Natural killer cell treated with Interleukin-12 subunit alpha and Interleukin-12 subunit beta and Interleukin-15 and Interleukin-18, amount 100 ng/mL, for 72 hours (primary cell): ENCODE data around the gene SLC39A11. TPM values are rescaled to one million over a fixed set of nuclear protein-coding genes. Genes with fewer than 3 reads are reported as not detected.
"Not testable (repeated sequence)": the region's sequence is repeated elsewhere in the genome, so short reads cannot be mapped to it uniquely, and the experiment has no call there.

ENCODE experiments used
- ATAC-seq, 2 donors: fragments of 150-1000 bp; cut with Tn5 transposase in 1 of 2; sonication (Bioruptor Pico), chemical (Tn5 transposase) in 1 of 2; 2 replicates each; pipeline ENCODE4 v1.10.0; 2021
- DNase-seq: peaks from one replicate; pipeline ENCODE4 v3.0.0; 2022; ENCODE audit warnings: low spot score
- H3K27ac Mint-ChIP-seq, 2 donors: 1 replicate in 1 of 2; 2 replicates in 1 of 2; pipeline ENCODE4 v1.8.0; 2022; ENCODE audit warnings: mixed read lengths in 2 of 2, mild to moderate bottlenecking in 1 of 2, moderate library complexity in 1 of 2
- H3K27me3 Mint-ChIP-seq, 2 donors: 1 replicate in 1 of 2; 2 replicates in 1 of 2; pipeline ENCODE4 v1.8.0; 2022; ENCODE audit warnings: mixed read lengths in 2 of 2
- H3K36me3 Mint-ChIP-seq: one replicate; pipeline ENCODE4 v1.8.0; 2022; ENCODE audit warnings: mixed read lengths
- H3K4me1 Mint-ChIP-seq, 2 donors: 1 replicate in 1 of 2; 2 replicates in 1 of 2; pipeline ENCODE4 v1.8.0; 2022; ENCODE audit warnings: low read depth in 2 of 2, mixed read lengths in 2 of 2, mild to moderate bottlenecking in 1 of 2
- H3K4me3 Mint-ChIP-seq: one replicate; pipeline ENCODE4 v1.8.0; 2022; ENCODE audit warnings: mixed read lengths
- H3K9me3 Mint-ChIP-seq: 2 replicates; pipeline ENCODE4 v1.8.0; 2022; ENCODE audit warnings: mixed read lengths
- total RNA-seq, 2 donors: library from RNA; stranded (reverse); gene quantifications; one replicate each; pipeline ENCODE4 v1.2.3, GENCODE V29; 2022

SLC39A11 gene
- total RNA-seq, 2 donors from 2014 or later, result 25.6 to 56.1 TPM

DNA sequence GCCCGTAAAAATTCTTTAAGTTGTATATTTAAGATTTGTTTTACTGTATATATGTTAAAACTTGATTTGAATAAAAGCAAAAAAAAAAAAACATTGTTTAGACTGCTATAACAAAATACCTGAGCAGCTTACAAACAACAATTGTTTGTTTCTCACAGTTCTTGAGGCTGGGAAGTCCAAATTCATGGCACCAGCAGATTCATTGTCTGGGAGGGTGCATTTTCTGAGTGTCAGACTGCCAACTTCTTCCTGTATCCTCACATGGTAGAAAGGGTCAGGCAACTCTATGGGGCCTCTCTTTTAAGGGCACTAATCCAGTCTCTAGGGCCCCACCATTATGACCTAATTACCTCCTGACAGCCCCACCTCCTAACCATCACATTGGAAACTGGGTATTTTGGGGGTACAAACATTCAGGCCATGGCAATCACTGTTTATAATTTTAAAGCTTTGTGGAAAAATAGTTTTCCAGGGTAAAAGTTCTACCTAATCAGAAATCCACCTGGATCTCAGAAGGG is 281.4 kb downstream of the SLC39A11 start:
- H3K27ac Mint-ChIP-seq, result no peak overlapping the region
- ATAC-seq (no peak), DNase-seq (no peak)
- H3K4me3 Mint-ChIP-seq, result no peak overlapping the region
- H3K4me1 Mint-ChIP-seq, result no peaks in the 10 kb centered on the region
- peaks cover 18% of the 10 kb centered on the region for H3K36me3 Mint-ChIP-seq
- H3K9me3 Mint-ChIP-seq, result peaks cover 8% of the 10 kb centered on the region
- H3K27me3 Mint-ChIP-seq, result no peaks in the 10 kb centered on the region

DNA sequence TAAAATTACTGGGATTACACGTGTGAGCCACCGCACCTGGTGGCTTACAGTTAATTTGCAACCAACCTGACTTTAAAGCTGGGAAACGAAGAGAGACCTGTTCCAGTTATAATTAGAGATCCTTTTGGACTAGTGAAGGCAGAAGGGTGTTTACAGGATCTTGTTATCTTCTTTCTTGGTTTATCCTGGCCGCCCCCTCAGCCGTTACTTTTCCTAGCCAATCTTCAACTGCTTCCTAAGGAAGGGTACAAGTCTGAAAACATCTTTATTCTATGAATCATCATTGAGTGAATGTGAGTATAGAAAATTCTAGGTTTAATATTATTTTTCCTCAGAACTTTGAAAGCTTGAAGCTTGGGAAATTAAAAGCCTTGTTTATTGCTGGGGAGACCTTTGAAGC is 286.5 kb downstream of the SLC39A11 start:
- Mint-ChIP-seq H3K27ac (no peak overlapping the region), H3K9me3 (peaks cover 3% of the 10 kb centered on the region), H3K4me1 (no peaks in the 10 kb centered on the region), H3K4me3 (no peak overlapping the region), H3K36me3 (peaks cover under 1% of the 10 kb centered on the region), H3K27me3 (no peaks in the 10 kb centered on the region)
- no peak for DNase-seq
- no peak for ATAC-seq

DNA sequence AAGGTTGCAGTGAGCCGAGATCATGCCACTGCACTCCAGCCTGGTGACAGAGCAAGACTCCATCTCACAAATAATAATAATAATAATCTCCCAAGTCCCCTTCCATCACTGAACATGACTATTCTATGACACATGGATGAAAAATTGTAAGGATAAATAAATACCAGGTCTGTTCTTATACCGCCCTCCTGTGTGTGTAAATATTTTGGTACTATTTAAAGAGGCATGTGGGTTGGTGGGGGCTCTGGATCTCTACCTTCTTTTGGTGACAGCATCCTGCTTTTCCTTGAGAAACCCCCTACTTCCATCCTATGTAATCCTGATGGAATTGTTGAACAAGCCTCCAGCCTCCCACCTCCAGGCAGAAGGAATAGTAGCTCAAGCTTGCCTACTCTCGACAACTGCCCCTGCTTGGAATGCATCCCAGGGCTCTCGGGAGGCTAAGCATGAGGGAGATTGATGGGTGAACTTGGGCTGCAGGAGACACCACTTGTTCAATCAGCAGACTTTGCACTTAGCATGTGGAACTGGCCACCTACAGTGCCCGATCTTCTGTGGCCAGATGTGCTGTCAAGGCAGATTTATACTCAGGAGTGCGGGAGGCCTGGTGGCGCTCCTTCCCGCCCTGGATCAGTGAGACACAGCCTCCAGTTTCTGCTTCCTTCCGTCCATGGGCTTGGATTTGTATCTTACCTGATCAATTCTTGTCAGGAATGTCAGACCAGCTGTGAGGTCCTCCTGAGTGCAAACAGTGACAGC is 287.4 kb downstream of the SLC39A11 start:
- H3K9me3 Mint-ChIP-seq, result peaks cover 9% of the 10 kb centered on the region
- no peak overlapping the region for H3K4me3 Mint-ChIP-seq
- peaks cover 8% of the 10 kb centered on the region for H3K36me3 Mint-ChIP-seq
- H3K27ac Mint-ChIP-seq, result no peak overlapping the region
- no peak for DNase-seq
- no peaks in the 10 kb centered on the region for H3K4me1 Mint-ChIP-seq
- no peaks in the 10 kb centered on the region for H3K27me3 Mint-ChIP-seq
- no peak for ATAC-seq

DNA sequence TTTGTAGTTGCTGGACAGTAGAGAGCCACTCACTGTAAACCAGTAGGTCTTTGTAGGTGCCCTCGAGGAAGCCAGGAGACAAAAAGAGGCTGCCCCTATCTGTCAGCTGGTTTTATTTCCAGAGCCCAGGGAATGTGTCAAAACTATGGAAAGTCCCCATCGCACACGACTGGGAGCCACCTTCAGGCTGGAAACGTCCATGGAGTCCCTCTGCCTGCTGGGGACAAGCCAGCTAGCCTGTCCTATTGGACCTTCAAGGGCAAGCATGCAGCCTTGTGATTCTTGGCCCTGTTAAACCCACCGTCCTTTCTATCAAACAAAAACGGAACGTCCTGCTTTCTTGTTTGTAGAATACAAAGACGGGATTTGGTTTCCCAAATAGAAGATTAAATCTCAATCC is 289.8 kb downstream of the SLC39A11 start:
- no peak overlapping the region for H3K4me3 Mint-ChIP-seq
- H3K9me3 Mint-ChIP-seq, result peaks cover 15% of the 10 kb centered on the region
- peaks cover 27% of the 10 kb centered on the region for H3K36me3 Mint-ChIP-seq
- no peak for DNase-seq
- no peaks in the 10 kb centered on the region for H3K4me1 Mint-ChIP-seq
- H3K27ac Mint-ChIP-seq, result no peak overlapping the region
- H3K27me3 Mint-ChIP-seq, result no peaks in the 10 kb centered on the region
- no peak for ATAC-seq

DNA sequence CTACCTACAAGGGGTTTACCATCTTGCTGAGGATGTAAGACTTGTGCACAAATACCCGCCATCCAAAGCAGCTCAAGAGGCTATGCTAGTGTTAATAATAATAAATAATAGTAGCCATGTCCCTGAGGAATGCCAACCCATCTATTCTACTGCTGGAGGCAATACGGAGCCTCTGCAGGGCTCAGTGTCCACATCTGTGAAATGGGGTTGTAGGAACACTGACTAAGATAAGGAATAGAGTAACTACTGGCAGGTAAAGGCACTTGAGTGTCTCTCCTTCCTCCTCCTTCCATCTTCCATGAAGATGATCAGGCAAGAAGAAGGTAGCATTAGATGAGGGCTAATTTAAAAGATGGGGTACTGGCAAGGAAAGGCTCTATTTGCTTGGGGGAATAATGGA is 295.3 kb downstream of the SLC39A11 start:
- H3K36me3 Mint-ChIP-seq, result peaks cover 43% of the 10 kb centered on the region
- H3K9me3 Mint-ChIP-seq, result peaks cover 20% of the 10 kb centered on the region
- no peak overlapping the region for H3K27ac Mint-ChIP-seq

DNA sequence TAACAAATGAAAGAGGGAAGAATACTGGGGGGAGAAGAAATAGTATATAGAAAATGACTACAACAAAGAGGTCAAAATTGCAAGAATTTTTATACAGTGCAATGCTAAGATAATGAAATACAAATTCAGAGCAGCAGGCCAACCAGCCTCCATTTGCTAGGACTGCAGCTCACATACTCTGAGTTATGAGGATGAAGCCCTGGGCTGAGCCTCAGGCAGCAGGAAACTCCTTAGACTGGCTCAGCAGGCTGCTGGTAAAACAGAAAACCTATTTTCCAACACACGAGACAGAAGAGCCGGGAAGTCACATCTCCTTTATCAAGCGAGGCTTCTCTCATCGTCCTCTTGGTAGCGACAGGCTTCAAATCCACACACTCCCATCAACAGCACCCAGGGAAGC is 296.5 kb downstream of the SLC39A11 start:
- Mint-ChIP-seq H3K27ac (no peak overlapping the region), H3K4me1 (no peaks in the 10 kb centered on the region), H3K27me3 (no peaks in the 10 kb centered on the region), H3K4me3 (no peak overlapping the region), H3K36me3 (peaks cover 47% of the 10 kb centered on the region), H3K9me3 (peaks cover 19% of the 10 kb centered on the region)
- DNase-seq (no peak), ATAC-seq (no peak)

More for the DNA sequence above, 295.3 kb downstream of the SLC39A11 start:
- ATAC-seq, result no peak
- Mint-ChIP-seq H3K27me3 (no peaks in the 10 kb centered on the region), H3K4me1 (no peaks in the 10 kb centered on the region), H3K4me3 (no peak overlapping the region)
- no peak for DNase-seq

DNA sequence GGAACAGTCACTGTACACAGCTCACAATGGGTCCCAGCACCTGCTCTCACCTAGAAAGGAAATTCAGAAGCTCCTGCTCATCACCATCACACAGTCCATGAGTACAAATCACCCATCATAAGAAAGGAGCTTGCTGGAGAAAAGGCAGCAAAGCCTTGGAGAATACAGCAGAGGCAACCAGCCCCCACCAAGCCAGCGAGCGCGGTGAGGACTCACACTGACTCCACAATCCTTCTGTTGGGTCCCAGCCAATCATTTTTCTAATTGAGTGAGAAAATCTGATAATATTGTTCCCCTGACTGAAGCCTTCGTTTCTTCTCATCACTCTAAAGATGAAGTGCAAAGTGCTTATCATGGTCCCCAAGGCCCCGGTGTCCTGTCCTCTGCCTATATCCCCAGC is 298.3 kb downstream of the SLC39A11 start:
- Mint-ChIP-seq H3K36me3 (peaks cover 32% of the 10 kb centered on the region), H3K9me3 (peaks cover 8% of the 10 kb centered on the region)

DNA sequence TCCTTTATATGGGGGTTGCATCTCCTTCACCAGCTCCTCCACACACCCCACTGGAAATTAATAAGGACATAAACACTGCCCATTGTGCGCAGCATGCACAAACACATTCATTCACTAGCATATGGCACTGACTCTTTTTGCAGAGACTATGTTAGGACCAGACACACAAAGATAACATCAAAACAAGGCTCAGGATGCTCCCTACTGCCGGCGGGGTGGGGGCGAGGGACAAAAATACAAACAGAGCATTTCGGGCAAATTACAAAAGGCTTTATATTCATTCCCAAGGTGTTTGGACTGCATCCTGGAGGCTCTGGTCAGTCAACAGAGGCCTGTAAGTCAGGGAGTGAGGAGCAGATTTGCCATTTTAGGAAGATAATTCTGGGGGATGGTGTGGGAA is 299.7 kb downstream of the SLC39A11 start:
- peaks cover 6% of the 10 kb centered on the region for H3K9me3 Mint-ChIP-seq
- no peak for ATAC-seq
- H3K36me3 Mint-ChIP-seq, result peaks cover 21% of the 10 kb centered on the region
- DNase-seq, result no peak
- H3K4me1 Mint-ChIP-seq, result no peaks in the 10 kb centered on the region
- H3K27me3 Mint-ChIP-seq, result no peaks in the 10 kb centered on the region
- H3K27ac Mint-ChIP-seq, result no peak overlapping the region
- no peak overlapping the region for H3K4me3 Mint-ChIP-seq

More for the DNA sequence above, 298.3 kb downstream of the SLC39A11 start:
- Mint-ChIP-seq H3K4me3 (no peak overlapping the region), H3K27me3 (no peaks in the 10 kb centered on the region), H3K4me1 (no peaks in the 10 kb centered on the region), H3K27ac (no peak overlapping the region)
- ATAC-seq (no peak), DNase-seq (no peak)

DNA sequence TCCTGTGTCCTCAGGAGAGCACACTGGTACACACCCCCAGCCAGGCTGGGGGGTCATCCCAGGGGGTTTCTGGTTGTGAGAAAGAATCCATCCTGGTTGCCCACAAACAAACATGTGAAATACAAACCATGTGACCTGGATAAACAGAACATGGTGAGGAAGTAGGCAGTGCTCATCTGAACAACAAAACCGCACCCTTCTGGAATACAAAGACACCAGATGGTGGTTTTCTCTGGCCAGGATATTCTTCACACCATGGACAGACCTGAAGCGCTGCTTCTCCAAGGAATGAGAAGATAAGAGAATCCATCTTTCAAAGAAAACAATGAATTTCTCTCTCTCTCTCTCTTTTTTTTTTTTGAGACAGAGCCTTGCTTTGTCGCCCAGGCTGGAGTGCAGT is 302.3 kb downstream of the SLC39A11 start:
- Mint-ChIP-seq H3K36me3 (peaks cover 19% of the 10 kb centered on the region), H3K27ac (no peak overlapping the region), H3K9me3 (peaks cover 6% of the 10 kb centered on the region), H3K27me3 (no peaks in the 10 kb centered on the region), H3K4me1 (no peaks in the 10 kb centered on the region), H3K4me3 (no peak overlapping the region)
- ATAC-seq (no peak), DNase-seq (no peak)

DNA sequence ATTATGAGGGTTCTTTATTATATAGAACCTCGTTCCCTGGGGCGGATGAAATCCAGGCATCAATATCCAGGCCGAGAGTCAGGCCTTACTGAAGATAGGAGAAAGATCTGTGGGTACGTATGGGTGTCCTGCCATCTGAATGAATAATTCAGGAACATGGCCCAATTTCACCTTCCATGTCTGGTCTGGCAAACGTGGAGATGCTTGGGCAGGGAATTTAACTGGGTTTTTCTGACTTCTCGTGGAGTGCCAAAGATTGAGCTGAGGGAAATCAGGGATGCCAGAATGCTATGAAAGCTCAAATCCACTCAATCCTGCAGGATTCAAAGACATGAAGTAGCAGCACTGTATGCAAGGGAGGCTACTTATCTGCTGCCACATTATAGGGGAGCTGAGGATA is 302.8 kb downstream of the SLC39A11 start:
- DNase-seq (no peak), ATAC-seq (no peak)
- H3K27ac Mint-ChIP-seq, result no peak overlapping the region
- H3K4me3 Mint-ChIP-seq, result no peak overlapping the region
- H3K4me1 Mint-ChIP-seq, result no peaks in the 10 kb centered on the region
- no peaks in the 10 kb centered on the region for H3K27me3 Mint-ChIP-seq
- peaks cover 5% of the 10 kb centered on the region for H3K9me3 Mint-ChIP-seq
- H3K36me3 Mint-ChIP-seq, result peaks cover 14% of the 10 kb centered on the region

DNA sequence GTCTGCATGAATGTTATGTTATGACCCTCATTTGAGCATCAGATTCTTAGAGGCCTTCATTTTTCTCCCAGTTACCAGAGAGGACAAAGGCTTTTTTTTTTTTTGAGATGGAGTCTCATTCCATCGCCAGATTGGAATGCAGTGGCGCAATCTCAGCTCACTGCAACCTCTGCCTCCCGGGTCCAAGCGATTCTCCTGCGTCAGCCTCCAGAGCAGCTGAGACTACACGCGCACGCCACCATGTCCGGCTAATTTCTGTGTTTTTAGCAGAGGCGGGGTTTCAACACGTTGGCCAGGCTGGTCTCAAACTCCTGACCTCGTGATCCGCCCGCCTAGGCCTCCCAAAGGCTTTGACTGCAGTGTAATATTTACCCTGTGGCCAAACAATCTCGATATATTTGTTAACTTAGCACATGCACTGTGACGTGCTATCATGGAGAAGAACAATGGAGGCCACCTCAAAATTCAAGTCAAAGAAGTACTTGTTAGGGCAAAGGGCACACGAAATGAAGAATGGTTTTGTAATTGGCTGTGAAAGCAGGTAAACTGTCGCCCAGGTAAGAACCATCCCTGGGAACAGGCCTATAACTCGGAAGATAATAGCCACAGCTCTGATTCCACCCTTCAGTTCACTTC is 303.4 kb downstream of the SLC39A11 start:
- no peaks in the 10 kb centered on the region for H3K4me1 Mint-ChIP-seq
- peaks cover 11% of the 10 kb centered on the region for H3K36me3 Mint-ChIP-seq
- no peaks in the 10 kb centered on the region for H3K9me3 Mint-ChIP-seq
- H3K4me3 Mint-ChIP-seq, result no peak overlapping the region
- no peaks in the 10 kb centered on the region for H3K27me3 Mint-ChIP-seq
- no peak for DNase-seq
- no peak for ATAC-seq
- H3K27ac Mint-ChIP-seq, result no peak overlapping the region

DNA sequence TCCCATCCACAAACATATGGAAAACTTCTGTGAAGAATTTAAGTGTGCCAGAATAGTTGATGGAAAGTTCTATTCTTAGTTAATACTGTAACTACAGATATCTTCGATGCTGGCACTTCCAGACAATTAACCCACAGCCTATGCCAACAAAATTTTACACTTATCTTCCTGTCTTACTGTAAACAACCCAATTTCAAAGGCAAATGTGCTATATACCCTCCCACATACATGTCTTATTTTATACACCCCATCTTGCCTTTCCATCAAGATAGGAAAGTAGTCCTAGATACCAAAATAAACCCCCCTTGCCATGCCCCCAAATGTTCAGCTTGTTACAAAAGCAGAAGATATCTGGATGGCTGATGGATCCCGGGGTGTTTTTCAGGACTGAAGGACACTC is 306.3 kb downstream of the SLC39A11 start:
- DNase-seq (no peak), ATAC-seq (no peak)
- H3K27ac Mint-ChIP-seq, result no peak overlapping the region
- no peaks in the 10 kb centered on the region for H3K9me3 Mint-ChIP-seq
- H3K27me3 Mint-ChIP-seq, result no peaks in the 10 kb centered on the region
- no peak overlapping the region for H3K4me3 Mint-ChIP-seq
- no peaks in the 10 kb centered on the region for H3K4me1 Mint-ChIP-seq
- no peaks in the 10 kb centered on the region for H3K36me3 Mint-ChIP-seq

DNA sequence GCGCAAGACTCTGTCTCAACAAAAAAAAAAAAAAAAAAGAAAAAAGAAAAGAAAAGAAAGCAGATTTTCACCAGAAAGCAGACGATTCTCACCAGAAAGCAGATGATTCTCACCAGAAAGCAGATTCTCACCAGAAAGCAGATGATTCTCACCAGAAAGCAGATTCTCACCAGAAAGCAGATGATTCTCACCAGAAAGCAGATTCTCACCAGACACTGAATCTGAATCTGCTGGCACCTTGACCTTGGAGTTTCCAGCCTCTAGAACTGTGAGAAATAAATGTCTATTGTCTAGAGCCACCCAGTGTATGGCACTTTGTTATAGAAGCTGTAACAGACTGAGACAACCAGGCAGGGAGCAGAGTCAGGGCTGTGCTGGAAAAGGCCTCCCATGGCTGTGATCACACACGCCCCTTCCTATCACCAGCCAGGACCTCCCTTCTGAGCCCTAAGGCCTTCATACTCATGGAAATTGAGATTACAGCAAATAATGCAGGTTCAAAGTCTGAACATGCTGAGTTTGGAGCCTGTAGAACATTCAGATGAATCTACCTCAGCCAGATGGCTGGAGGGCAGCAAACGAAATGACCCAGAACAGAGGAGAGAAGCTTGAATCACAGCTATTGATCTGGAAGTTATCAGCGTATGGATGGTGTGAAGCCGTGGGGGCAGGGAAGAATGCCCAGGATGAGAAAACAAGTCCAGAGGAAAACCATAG is 309.3 kb downstream of the SLC39A11 start:
- no peak for DNase-seq
- no peaks in the 10 kb centered on the region for H3K27me3 Mint-ChIP-seq
- no peak for ATAC-seq
- no peaks in the 10 kb centered on the region for H3K36me3 Mint-ChIP-seq
- no peaks in the 10 kb centered on the region for H3K4me1 Mint-ChIP-seq
- no peak overlapping the region for H3K4me3 Mint-ChIP-seq
- no peak overlapping the region for H3K27ac Mint-ChIP-seq
- no peaks in the 10 kb centered on the region for H3K9me3 Mint-ChIP-seq

DNA sequence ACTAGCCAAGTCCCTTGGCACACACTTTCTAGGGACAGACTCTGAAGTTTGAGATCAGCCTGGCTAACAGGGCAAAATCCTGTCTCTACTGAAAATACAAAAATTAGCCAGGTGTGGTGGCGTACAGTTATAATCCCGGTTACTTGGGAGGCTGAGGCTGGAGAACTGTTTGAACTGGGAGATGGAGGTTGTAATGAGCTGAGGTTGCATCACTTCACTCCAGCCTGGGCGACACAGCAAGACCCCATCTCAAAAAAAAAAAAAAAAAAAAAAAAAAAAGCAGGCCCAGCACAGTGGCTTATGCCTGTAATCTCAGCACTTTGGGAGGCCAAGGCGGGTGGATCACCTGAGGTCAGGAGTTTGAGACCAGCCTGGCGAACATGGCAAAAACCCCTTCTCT is 310.1 kb downstream of the SLC39A11 start:
- H3K4me3 Mint-ChIP-seq, H3K27ac Mint-ChIP-seq, ATAC-seq, H3K27me3 Mint-ChIP-seq, H3K36me3 Mint-ChIP-seq, H3K9me3 Mint-ChIP-seq, H3K4me1 Mint-ChIP-seq, DNase-seq: not testable (repeated sequence)
